Coronary artery (tissue), 2 donors: Measurements from ENCODE around the gene PRUNE2.

Experiments used
- DNase-seq: peaks from one replicate; pipeline ENCODE4 v3.0.0-alpha.2; 2017; ENCODE audit warnings: low spot score
- H3K27ac ChIP-seq, 2 donors: fragments of 200-600 bp; sonication (generic); one replicate each; pipeline ENCODE4 v1.5.1; 2016 to 2019
- H3K4me3 ChIP-seq: fragments of 200-600 bp; sonication (generic); 2 replicates; pipeline ENCODE4 v1.5.1; 2016; ENCODE audit warnings: mild to moderate bottlenecking, moderate library complexity
- CTCF ChIP-seq: fragments of 200-600 bp; sonication (generic); IDR thresholded peaks from one replicate; pipeline ENCODE4 v1.5.1; 2019; ENCODE audit warnings: antibody characterized with exemption

PRUNE2 gene

GRCh38 chr9:76932265-76932664 is 26.4 kb upstream of the PRUNE2 start:
- H3K4me3 ChIP-seq: no peak overlapping the region
- no peak overlapping the region for H3K27ac ChIP-seq
- no peak for DNase-seq
- TF ChIP-seq CTCF: no peak

GRCh38 chr9:76927540-76928240 is 21.8 kb upstream of the PRUNE2 start:
- Histone ChIP-seq H3K4me3 (no peak overlapping the region), H3K27ac (peak overlapping the region in 1 of 2 donors; percentile 59)
- TF ChIP-seq CTCF: no peak
- DNase-seq: no peak

GRCh38 chr9:76926846-76927245 is 20.9 kb upstream of the PRUNE2 start:
- H3K4me3 ChIP-seq: no peak overlapping the region
- peak overlapping the region; percentile 59 to 73 for H3K27ac ChIP-seq
- no peak for TF ChIP-seq CTCF
- DNase-seq: no peak

- TF ChIP-seq CTCF: no peak
- Histone ChIP-seq H3K4me3 (no peak overlapping the region), H3K27ac (peak overlapping the region; percentile 59 to 73)
- no peak for DNase-seq
Observed at GRCh38 chr9:76926324-76926741, 20.4 kb upstream of the PRUNE2 start.

- no peak for TF ChIP-seq CTCF
- DNase-seq: no peak
- Histone ChIP-seq H3K27ac (no peak overlapping the region), H3K4me3 (no peak overlapping the region)
Observed at GRCh38 chr9:76921165-76921564, 15.3 kb upstream of the PRUNE2 start.

- DNase-seq: no peak
- Histone ChIP-seq H3K4me3 (no peak overlapping the region), H3K27ac (no peak overlapping the region)
- TF ChIP-seq CTCF: no peak
Observed at GRCh38 chr9:76917299-76917698, 11.4 kb upstream of the PRUNE2 start.

- Histone ChIP-seq H3K4me3 (no peak overlapping the region), H3K27ac (no peak overlapping the region)
- DNase-seq: no peak
- no peak for TF ChIP-seq CTCF
Observed at GRCh38 chr9:76916231-76916630, 10.3 kb upstream of the PRUNE2 start.
